HEK293 (cell line): Measurements from ENCODE around the gene CDH24.

Source experiments
- CTCF ChIA-PET: fragments of 350-600 bp; formaldehyde crosslinking; extraction: SDS; loops from one replicate; lab custom pipeline; 2021; ENCODE audit warnings: antibody characterized with exemption; lab: Yijun Ruan, JAX
- POLR2A ChIA-PET: fragments of 300-600 bp; formaldehyde crosslinking; extraction: SDS; loops from one replicate; lab custom pipeline; 2020; ENCODE audit warnings: antibody characterized with exemption, inconsistent platforms; lab: Yijun Ruan, JAX
- H3K27ac ChIP-seq: fragments of 200-500 bp; sonication (Bioruptor generic); 2 replicates; pipeline ENCODE4 v1.5.1; 2014; ENCODE audit warnings: low read depth, low read length, control low read depth, inconsistent platforms; ENCODE audit errors: extremely low read depth
- H3K36me3 ChIP-seq, 2 experiments: fragments of 200-500 bp in 1 of 2; sonication (Bioruptor generic) in 1 of 2; 1 replicate in 1 of 2; 2 replicates in 1 of 2; pipeline ENCODE4 v1.5.1; 2014 to 2017; ENCODE audit warnings: inconsistent platforms in 2 of 2, low read length in 2 of 2; ENCODE audit not compliant: control insufficient read depth in 2 of 2, insufficient read depth in 1 of 2
- H3K4me1 ChIP-seq: fragments of 200-500 bp; sonication (Bioruptor generic); 2 replicates; pipeline ENCODE4 v1.5.1; 2014; ENCODE audit warnings: mild to moderate bottlenecking, low read length, inconsistent platforms; ENCODE audit not compliant: control insufficient read depth, insufficient read depth
- H3K4me3 ChIP-seq: 2 replicates; pipeline ENCODE4 v1.5.1; 2011; ENCODE audit warnings: low read depth, mild to moderate bottlenecking, control low read depth, low read length, moderate library complexity
- H3K9me3 ChIP-seq: fragments of 200-500 bp; sonication (Bioruptor generic); 2 replicates; pipeline ENCODE4 v1.5.1; 2014; ENCODE audit warnings: low read depth, low read length, inconsistent platforms; ENCODE audit not compliant: control insufficient read depth, insufficient read depth
- GLIS1 ChIP-seq: fragments of 450-650 bp; formaldehyde crosslinking; IDR thresholded peaks from 2 replicates; pipeline ENCODE4 v1.5.1; 2016; ENCODE audit warnings: missing biosample characterization, missing genetic modification characterization
- OSR2 ChIP-seq: fragments of 450-650 bp; formaldehyde crosslinking; IDR thresholded peaks from 2 replicates; pipeline ENCODE4 v1.5.1; 2016; ENCODE audit warnings: missing biosample characterization, missing genetic modification characterization
- OVOL3 ChIP-seq: fragments of 450-650 bp; formaldehyde crosslinking; IDR thresholded peaks from 2 replicates; pipeline ENCODE4 v1.5.1; 2016; ENCODE audit warnings: missing biosample characterization, missing genetic modification characterization
- PRDM1 ChIP-seq: fragments of 450-650 bp; formaldehyde crosslinking; IDR thresholded peaks from 2 replicates; pipeline ENCODE4; 2016; ENCODE audit warnings: missing biosample characterization, missing genetic modification characterization
- SP2 ChIP-seq: fragments of 450-650 bp; formaldehyde crosslinking; IDR thresholded peaks from 2 replicates; pipeline ENCODE4 v1.5.1; 2016; ENCODE audit warnings: missing biosample characterization, missing genetic modification characterization
- ZBTB17 ChIP-seq: fragments of 450-650 bp; formaldehyde crosslinking; IDR thresholded peaks from 2 replicates; pipeline ENCODE4 v1.5.1; 2016; ENCODE audit warnings: missing biosample characterization, missing genetic modification characterization
- ZEB2 ChIP-seq: fragments of 450-650 bp; formaldehyde crosslinking; IDR thresholded peaks from 2 replicates; pipeline ENCODE4 v1.5.1; 2016; ENCODE audit warnings: missing biosample characterization, missing genetic modification characterization
- ZNF121 ChIP-seq: fragments of 450-650 bp; formaldehyde crosslinking; IDR thresholded peaks from 2 replicates; pipeline ENCODE4 v1.5.1; 2016; ENCODE audit warnings: missing biosample characterization, missing genetic modification characterization
- ZNF146 ChIP-seq: fragments of 450-650 bp; formaldehyde crosslinking; IDR thresholded peaks from 2 replicates; pipeline ENCODE4 v1.5.1; 2016; ENCODE audit warnings: missing biosample characterization, missing genetic modification characterization
- ZNF341 ChIP-seq: fragments of 450-650 bp; formaldehyde crosslinking; IDR thresholded peaks from 2 replicates; pipeline ENCODE4; 2016; ENCODE audit warnings: low read depth, missing biosample characterization, missing genetic modification characterization
- ZNF561 ChIP-seq: fragments of 450-650 bp; IDR thresholded peaks from 2 replicates; pipeline ENCODE4 v1.5.1; 2018; ENCODE audit warnings: missing biosample characterization, missing genetic modification characterization, borderline replicate concordance
- ZNF596 ChIP-seq: fragments of 450-650 bp; IDR thresholded peaks from 2 replicates; pipeline ENCODE4 v1.5.0; 2018; ENCODE audit warnings: missing biosample characterization, mild to moderate bottlenecking, missing genetic modification characterization, moderate library complexity
- ZNF701 ChIP-seq: fragments of 450-650 bp; formaldehyde crosslinking; IDR thresholded peaks from 2 replicates; pipeline ENCODE4 v1.5.1; 2016; ENCODE audit warnings: missing biosample characterization, missing genetic modification characterization
- TF ChIP-seq, protein P1 (sequence below): fragments of 450-650 bp; formaldehyde crosslinking; IDR thresholded peaks from 2 replicates; pipeline ENCODE4 v1.5.1; 2016; ENCODE audit warnings: missing biosample characterization, missing genetic modification characterization
- TF ChIP-seq, protein P2 (sequence below): fragments of 450-650 bp; formaldehyde crosslinking; IDR thresholded peaks from 2 replicates; pipeline ENCODE4 v1.5.1; 2016; ENCODE audit warnings: missing biosample characterization, missing genetic modification characterization
- TF ChIP-seq, protein P3 (sequence below): fragments of 450-650 bp; formaldehyde crosslinking; IDR thresholded peaks from 2 replicates; pipeline ENCODE4 v1.5.1; 2016; ENCODE audit warnings: missing biosample characterization, missing genetic modification characterization
- TF ChIP-seq, protein P4 (sequence below): fragments of 450-650 bp; formaldehyde crosslinking; conservative IDR thresholded peaks from 2 replicates; pipeline ENCODE4 v1.5.1; 2016; ENCODE audit warnings: low read depth, missing biosample characterization, missing genetic modification characterization
- TF ChIP-seq, protein P5 (sequence below): fragments of 450-650 bp; formaldehyde crosslinking; IDR thresholded peaks from 2 replicates; pipeline ENCODE4 v1.5.1; 2016; ENCODE audit warnings: missing biosample characterization, missing genetic modification characterization

CDH24 gene

DNA sequence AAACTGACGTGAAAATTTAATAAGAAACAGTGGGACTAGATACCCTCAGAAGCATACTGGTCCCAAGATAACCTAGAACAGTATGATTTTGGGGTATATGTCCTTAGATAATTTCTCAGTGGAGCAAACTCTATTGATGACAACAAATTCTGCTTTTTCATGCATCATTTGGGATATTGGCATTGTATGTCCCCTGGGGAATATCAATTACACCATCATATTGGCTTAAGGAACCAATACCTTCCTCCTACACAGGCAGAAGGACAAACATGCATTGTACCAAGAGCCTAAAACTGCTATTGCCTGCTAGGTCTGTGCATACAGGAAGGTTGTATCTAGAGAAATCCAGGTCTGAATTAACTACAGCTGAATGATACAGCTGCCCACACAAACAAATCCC is 17.6 kb upstream of the CDH24 start (continued):
- TF ChIP-seq ZNF561 (tag by site-specific recombination) = no peak
- no peak for TF ChIP-seq ZNF146
- no peak for TF ChIP-seq ZNF701
- TF ChIP-seq OVOL3 (tag by site-specific recombination) = no peak

DNA sequence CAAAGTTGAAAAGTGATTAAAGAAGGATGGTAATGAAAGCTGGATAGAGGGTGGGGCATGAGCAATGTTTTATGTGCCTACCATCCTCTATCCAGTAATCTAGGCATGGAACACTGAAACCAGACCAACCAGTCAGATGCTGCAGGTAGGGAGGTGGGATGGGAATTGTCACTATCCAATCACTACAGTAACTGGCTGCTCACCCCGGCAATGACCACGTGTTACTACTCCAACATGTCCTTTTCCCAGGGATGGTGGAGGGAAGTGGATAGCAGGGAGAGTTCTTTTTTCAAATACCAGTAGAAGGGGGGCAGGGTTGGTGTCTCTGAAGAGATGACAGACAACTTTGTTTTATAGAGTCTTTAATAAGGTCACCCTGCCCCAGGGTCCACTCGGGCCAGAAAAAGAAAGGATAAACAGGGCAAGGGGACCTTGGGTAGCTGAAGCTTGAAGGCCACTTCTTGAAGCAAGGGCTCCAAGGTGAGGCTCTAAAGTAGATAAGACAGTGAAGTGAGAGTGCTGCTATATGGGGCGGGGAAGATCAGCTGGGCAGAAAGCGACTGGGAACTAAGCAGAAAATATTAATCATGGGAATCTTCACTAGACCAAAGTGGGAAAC is 14.7 kb upstream of the CDH24 start:
- Histone ChIP-seq H3K9me3 (no peaks in the 10 kb centered on the region), H3K27ac (peak overlapping the region; percentile 84), H3K36me3 (peaks cover 25 to 60% of the 10 kb centered on the region in 2 experiments), H3K4me3 (no peak overlapping the region), H3K4me1 (peaks cover 16% of the 10 kb centered on the region)
- ChIA-PET POLR2A (interaction anchor here (0.6 to 3.5 kb wide), 14 partner anchors 8 to 249 kb away, joined by 3 to 48 read pairs (median 4); partner anchors contain the start of genes ACIN1, AJUBA, C14orf119 and PABPN1), CTCF (interaction anchor here (0.6 to 4.0 kb wide), 13 partner anchors 10 to 136 kb away, joined by 3 to 21 read pairs (median 7); partner anchors contain the start of genes ACIN1, C14orf119 and CDH24)
- TF ChIP-seq, protein P1, sequence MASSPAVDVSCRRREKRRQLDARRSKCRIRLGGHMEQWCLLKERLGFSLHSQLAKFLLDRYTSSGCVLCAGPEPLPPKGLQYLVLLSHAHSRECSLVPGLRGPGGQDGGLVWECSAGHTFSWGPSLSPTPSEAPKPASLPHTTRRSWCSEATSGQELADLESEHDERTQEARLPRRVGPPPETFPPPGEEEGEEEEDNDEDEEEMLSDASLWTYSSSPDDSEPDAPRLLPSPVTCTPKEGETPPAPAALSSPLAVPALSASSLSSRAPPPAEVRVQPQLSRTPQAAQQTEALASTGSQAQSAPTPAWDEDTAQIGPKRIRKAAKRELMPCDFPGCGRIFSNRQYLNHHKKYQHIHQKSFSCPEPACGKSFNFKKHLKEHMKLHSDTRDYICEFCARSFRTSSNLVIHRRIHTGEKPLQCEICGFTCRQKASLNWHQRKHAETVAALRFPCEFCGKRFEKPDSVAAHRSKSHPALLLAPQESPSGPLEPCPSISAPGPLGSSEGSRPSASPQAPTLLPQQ (tag by site-specific recombination) = no peak
- TF ChIP-seq ZNF596 = no peak
- TF ChIP-seq, protein P2, sequence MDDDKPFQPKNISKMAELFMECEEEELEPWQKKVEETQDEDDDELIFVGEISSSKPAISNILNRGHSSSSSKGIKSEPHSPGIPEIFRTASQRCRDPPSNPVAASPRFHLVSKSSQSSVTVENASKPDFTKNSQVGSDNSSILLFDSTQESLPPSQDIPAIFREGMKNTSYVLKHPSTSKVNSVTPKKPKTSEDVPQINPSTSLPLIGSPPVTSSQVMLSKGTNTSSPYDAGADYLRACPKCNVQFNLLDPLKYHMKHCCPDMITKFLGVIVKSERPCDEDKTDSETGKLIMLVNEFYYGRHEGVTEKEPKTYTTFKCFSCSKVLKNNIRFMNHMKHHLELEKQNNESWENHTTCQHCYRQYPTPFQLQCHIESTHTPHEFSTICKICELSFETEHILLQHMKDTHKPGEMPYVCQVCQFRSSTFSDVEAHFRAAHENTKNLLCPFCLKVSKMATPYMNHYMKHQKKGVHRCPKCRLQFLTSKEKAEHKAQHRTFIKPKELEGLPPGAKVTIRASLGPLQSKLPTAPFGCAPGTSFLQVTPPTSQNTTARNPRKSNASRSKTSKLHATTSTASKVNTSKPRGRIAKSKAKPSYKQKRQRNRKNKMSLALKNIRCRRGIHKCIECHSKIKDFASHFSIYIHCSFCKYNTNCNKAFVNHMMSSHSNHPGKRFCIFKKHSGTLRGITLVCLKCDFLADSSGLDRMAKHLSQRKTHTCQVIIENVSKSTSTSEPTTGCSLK (tag by site-specific recombination) = no peak
- TF ChIP-seq, protein P3, sequence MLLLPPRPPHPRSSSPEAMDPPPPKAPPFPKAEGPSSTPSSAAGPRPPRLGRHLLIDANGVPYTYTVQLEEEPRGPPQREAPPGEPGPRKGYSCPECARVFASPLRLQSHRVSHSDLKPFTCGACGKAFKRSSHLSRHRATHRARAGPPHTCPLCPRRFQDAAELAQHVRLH = 0 out of 2 replicates have a peak, but pooled peaks have one; percentile 6
- 0 out of 2 replicates have a peak, but pooled peaks have one; percentile 9 for TF ChIP-seq ZEB2
- TF ChIP-seq ZBTB17 (tag by site-specific recombination) = peak; percentile 60; the same call in 1 of the 2 replicates
- TF ChIP-seq ZNF121 (tag by site-specific recombination) = no peak
- TF ChIP-seq ZNF341 (tag by site-specific recombination) = no peak
- TF ChIP-seq, protein P4, sequence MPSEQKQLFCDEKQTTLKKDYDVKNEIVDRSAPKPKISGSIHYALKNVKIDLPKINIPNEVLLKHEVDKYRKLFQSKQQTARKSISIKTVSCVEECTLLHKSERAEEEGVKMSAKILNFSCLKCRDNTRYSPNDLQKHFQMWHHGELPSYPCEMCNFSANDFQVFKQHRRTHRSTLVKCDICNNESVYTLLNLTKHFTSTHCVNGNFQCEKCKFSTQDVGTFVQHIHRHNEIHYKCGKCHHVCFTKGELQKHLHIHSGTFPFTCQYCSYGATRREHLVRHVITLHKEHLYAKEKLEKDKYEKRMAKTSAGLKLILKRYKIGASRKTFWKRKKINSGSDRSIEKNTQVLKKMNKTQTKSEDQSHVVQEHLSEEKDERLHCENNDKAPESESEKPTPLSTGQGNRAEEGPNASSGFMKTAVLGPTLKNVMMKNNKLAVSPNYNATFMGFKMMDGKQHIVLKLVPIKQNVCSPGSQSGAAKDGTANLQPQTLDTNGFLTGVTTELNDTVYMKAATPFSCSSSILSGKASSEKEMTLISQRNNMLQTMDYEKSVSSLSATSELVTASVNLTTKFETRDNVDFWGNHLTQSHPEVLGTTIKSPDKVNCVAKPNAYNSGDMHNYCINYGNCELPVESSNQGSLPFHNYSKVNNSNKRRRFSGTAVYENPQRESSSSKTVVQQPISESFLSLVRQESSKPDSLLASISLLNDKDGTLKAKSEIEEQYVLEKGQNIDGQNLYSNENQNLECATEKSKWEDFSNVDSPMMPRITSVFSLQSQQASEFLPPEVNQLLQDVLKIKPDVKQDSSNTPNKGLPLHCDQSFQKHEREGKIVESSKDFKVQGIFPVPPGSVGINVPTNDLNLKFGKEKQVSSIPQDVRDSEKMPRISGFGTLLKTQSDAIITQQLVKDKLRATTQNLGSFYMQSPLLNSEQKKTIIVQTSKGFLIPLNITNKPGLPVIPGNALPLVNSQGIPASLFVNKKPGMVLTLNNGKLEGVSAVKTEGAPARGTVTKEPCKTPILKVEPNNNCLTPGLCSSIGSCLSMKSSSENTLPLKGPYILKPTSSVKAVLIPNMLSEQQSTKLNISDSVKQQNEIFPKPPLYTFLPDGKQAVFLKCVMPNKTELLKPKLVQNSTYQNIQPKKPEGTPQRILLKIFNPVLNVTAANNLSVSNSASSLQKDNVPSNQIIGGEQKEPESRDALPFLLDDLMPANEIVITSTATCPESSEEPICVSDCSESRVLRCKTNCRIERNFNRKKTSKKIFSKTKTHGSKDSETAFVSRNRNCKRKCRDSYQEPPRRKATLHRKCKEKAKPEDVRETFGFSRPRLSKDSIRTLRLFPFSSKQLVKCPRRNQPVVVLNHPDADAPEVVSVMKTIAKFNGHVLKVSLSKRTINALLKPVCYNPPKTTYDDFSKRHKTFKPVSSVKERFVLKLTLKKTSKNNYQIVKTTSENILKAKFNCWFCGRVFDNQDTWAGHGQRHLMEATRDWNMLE (tag by site-specific recombination) = no peak
- peak; percentile 22; the same call in 1 of the 2 replicates for TF ChIP-seq SP2 (tag by site-specific recombination)
- 0 out of 2 replicates have a peak, but pooled peaks have one; percentile 23 for TF ChIP-seq PRDM1 (tag by site-specific recombination)
- TF ChIP-seq GLIS1 (tag by site-specific recombination) = no peak
- TF ChIP-seq OSR2 (tag by site-specific recombination) = 0 out of 2 replicates have a peak, but pooled peaks have one; percentile 0
- TF ChIP-seq, protein P5, sequence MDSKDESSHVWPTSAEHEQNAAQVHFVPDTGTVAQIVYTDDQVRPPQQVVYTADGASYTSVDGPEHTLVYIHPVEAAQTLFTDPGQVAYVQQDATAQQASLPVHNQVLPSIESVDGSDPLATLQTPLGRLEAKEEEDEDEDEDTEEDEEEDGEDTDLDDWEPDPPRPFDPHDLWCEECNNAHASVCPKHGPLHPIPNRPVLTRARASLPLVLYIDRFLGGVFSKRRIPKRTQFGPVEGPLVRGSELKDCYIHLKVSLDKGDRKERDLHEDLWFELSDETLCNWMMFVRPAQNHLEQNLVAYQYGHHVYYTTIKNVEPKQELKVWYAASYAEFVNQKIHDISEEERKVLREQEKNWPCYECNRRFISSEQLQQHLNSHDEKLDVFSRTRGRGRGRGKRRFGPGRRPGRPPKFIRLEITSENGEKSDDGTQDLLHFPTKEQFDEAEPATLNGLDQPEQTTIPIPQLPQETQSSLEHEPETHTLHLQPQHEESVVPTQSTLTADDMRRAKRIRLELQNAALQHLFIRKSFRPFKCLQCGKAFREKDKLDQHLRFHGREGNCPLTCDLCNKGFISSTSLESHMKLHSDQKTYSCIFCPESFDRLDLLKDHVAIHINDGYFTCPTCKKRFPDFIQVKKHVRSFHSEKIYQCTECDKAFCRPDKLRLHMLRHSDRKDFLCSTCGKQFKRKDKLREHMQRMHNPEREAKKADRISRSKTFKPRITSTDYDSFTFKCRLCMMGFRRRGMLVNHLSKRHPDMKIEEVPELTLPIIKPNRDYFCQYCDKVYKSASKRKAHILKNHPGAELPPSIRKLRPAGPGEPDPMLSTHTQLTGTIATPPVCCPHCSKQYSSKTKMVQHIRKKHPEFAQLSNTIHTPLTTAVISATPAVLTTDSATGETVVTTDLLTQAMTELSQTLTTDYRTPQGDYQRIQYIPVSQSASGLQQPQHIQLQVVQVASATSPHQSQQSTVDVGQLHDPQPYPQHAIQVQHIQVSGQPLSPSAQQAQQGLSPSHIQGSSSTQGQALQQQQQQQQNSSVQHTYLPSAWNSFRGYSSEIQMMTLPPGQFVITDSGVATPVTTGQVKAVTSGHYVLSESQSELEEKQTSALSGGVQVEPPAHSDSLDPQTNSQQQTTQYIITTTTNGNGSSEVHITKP = peak; percentile 54; the same call in 1 of the 2 replicates
